Smooth muscle cell (in vitro differentiated cells): ENCODE measurements around the gene CCDC57. TPM values are rescaled to one million over a fixed set of nuclear protein-coding genes. Genes with fewer than 3 reads are reported as not detected.

Source experiments
- DNase-seq: peaks from one replicate; lab custom pipeline; 2025; ENCODE audit not compliant: unreplicated experiment; lab: John Stamatoyannopoulos, UW
- H2AFZ ChIP-seq: fragments of 200-600 bp; sonication (generic); 2 replicates; pipeline ENCODE4 v1.6.0; 2016; ENCODE audit warnings: antibody characterized with exemption, low read depth, mild to moderate bottlenecking
- H3F3A ChIP-seq: fragments of 200-600 bp; sonication (generic); 2 replicates; pipeline ENCODE4 v1.6.0; 2017; ENCODE audit warnings: antibody characterized with exemption, low read depth
- H3K27ac ChIP-seq: fragments of 200-600 bp; sonication (generic); 2 replicates; pipeline ENCODE4 v1.5.1; 2016; ENCODE audit warnings: low read depth, mild to moderate bottlenecking
- H3K27me3 ChIP-seq: fragments of 200-600 bp; sonication (generic); 2 replicates; pipeline ENCODE4 v1.6.1; 2016; ENCODE audit warnings: low read depth, mild to moderate bottlenecking
- H3K36me3 ChIP-seq: fragments of 200-600 bp; sonication (generic); 2 replicates; pipeline ENCODE4 v1.5.1; 2016; ENCODE audit warnings: low read depth
- H3K4me1 ChIP-seq: fragments of 200-600 bp; sonication (generic); 2 replicates; pipeline ENCODE4 v1.5.1; 2016; ENCODE audit warnings: low read depth
- H3K4me2 ChIP-seq: fragments of 200-600 bp; sonication (generic); 2 replicates; pipeline ENCODE4 v1.6.0; 2016; ENCODE audit warnings: mild to moderate bottlenecking
- H3K4me3 ChIP-seq: fragments of 200-600 bp; sonication (generic); 2 replicates; pipeline ENCODE4 v1.5.1; 2016; ENCODE audit warnings: mild to moderate bottlenecking
- H3K79me2 ChIP-seq: fragments of 200-600 bp; sonication (generic); 2 replicates; pipeline ENCODE4 v1.6.0; 2016; ENCODE audit warnings: low read depth, mild to moderate bottlenecking
- H3K9ac ChIP-seq: fragments of 200-600 bp; sonication (generic); 2 replicates; pipeline ENCODE4 v1.6.0; 2016; ENCODE audit warnings: low read depth
- H3K9me3 ChIP-seq: fragments of 200-600 bp; sonication (generic); replicated peaks from 2 replicates; pipeline ENCODE4 v1.5.1; 2016; ENCODE audit warnings: low read depth
- H4K20me1 ChIP-seq: fragments of 200-600 bp; sonication (generic); 2 replicates; pipeline ENCODE4 v1.6.0; 2016; ENCODE audit warnings: low read depth
- WGBS: methylation state at CpG from one replicate; pipeline ENCODE4 v1.1.7; 2016; ENCODE audit warnings: low lambda C conversion rate; 5-methylcytosine and 5-hydroxymethylcytosine counted together
- polyA plus RNA-seq: library from polyadenylated mRNA; unstranded; fragments of >200 nt; fragmentation: Nextera tagmentation; extraction: Ambion mirVana; gene quantifications from 2 replicates; pipeline ENCODE4 v1.2.1, GENCODE V29; 2016
- total RNA-seq: library from RNA; depleted of rRNA; stranded (reverse); fragments of >200 nt; gene quantifications from 2 replicates; pipeline ENCODE4 v1.2.3, GENCODE V29; 2014
- TF ChIP-seq, protein P1 (sequence below): fragments of 200-600 bp; sonication (generic); IDR thresholded peaks from 2 replicates; pipeline ENCODE4 v1.5.1; 2017; ENCODE audit warnings: borderline replicate concordance, mild to moderate bottlenecking, antibody characterized with exemption; ENCODE audit not compliant: insufficient read depth, poor library complexity, severe bottlenecking

The CCDC57 gene
- total and polyA plus RNA-seq, 2 experiments from 2014 or later = 18.3 to 23.1 TPM

DNA sequence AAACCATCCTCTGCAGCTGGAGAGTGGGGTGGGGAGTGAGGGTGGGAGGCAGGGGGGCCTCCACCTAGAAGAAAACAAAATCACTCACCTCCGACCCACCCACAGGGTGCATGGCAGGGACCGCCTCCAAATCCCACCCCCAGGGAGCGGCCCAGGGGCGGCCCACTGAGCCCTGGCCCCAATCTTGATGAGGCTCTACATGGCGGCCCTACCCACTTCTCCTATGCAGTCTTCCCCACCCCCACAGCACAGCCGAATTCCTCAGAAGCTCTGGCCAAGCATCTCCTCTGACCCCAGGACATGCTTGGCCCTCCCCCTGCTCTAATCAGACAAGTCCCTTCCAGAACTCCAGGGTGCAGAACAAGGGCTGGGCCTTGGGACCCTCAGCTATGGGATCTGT, 96.4 kb downstream of the CCDC57 start:
- H3K4me2 ChIP-seq = no peak overlapping the region
- TF ChIP-seq, protein P1, sequence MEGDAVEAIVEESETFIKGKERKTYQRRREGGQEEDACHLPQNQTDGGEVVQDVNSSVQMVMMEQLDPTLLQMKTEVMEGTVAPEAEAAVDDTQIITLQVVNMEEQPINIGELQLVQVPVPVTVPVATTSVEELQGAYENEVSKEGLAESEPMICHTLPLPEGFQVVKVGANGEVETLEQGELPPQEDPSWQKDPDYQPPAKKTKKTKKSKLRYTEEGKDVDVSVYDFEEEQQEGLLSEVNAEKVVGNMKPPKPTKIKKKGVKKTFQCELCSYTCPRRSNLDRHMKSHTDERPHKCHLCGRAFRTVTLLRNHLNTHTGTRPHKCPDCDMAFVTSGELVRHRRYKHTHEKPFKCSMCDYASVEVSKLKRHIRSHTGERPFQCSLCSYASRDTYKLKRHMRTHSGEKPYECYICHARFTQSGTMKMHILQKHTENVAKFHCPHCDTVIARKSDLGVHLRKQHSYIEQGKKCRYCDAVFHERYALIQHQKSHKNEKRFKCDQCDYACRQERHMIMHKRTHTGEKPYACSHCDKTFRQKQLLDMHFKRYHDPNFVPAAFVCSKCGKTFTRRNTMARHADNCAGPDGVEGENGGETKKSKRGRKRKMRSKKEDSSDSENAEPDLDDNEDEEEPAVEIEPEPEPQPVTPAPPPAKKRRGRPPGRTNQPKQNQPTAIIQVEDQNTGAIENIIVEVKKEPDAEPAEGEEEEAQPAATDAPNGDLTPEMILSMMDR = no peak
- H3K27me3 ChIP-seq = no peaks in the 10 kb centered on the region
- H3K36me3 ChIP-seq = no peaks in the 10 kb centered on the region
- WGBS = 84% methylated on average over 6 of the region's 6 CpGs
- H3K79me2 ChIP-seq = no peaks in the 10 kb centered on the region
- peaks cover 4% of the 10 kb centered on the region for H3F3A ChIP-seq
- no peaks in the 10 kb centered on the region for H3K9me3 ChIP-seq
- H3K4me3 ChIP-seq = no peak overlapping the region
- no peak for DNase-seq
- H3K9ac ChIP-seq = no peak overlapping the region
- no peak overlapping the region for H3K27ac ChIP-seq
- peaks cover 18% of the 10 kb centered on the region for H4K20me1 ChIP-seq
- no peak overlapping the region for H2AFZ ChIP-seq
- H3K4me1 ChIP-seq = peaks cover 15% of the 10 kb centered on the region

DNA sequence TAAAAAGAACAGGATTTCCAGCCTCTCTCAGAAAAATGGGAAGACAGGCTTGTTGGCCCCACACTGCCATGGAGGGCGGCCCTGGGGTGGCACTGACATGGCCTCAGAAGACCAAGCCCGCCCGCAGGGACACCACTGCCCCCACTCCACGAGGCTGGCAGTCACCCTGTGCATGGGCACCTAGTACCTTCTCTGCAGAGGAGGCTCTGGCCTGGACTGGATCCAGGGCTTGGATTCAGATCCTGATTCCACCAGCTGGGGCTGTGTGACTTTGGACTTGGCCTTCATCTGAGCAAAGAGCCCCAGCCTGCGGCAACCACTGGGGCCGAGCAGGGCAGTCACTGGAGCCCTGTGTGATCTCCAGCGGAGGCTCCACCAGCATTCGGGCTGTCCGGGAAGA, 97.8 kb downstream of the CCDC57 start:
- no peak overlapping the region for H3K27ac ChIP-seq
- H3K9me3 ChIP-seq = no peaks in the 10 kb centered on the region
- no peak overlapping the region for H3K9ac ChIP-seq
- TF ChIP-seq, protein P1 = no peak
- H4K20me1 ChIP-seq = peaks cover 18% of the 10 kb centered on the region
- 93% methylated on average over 9 of the region's 9 CpGs for WGBS
- H3K27me3 ChIP-seq = no peaks in the 10 kb centered on the region
- no peak overlapping the region for H3K4me3 ChIP-seq
- H3F3A ChIP-seq = no peaks in the 10 kb centered on the region
- H2AFZ ChIP-seq = no peak overlapping the region
- no peak for DNase-seq
- H3K4me1 ChIP-seq = peaks cover 15% of the 10 kb centered on the region
- no peaks in the 10 kb centered on the region for H3K79me2 ChIP-seq
- H3K36me3 ChIP-seq = no peaks in the 10 kb centered on the region
- no peak overlapping the region for H3K4me2 ChIP-seq

DNA sequence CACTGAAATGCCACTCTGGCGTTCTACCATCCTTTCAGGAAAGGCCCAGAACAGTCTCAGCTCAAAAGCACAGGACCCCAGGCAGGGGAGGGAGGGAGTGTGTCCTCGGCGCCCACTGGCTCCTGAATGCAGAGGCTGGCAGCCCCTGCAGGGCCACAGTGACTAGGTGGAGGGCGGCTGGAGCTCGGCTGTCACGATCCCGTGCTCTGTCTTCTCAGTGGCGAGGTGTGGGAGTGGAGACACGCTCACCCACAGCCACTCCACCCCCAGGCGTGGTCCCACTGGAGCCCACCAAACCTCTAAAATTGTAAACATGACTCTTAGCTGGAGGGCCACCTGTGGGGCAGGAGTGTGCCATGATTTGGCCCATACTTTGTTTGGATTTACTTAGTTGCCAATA, 98.2 kb downstream of the CCDC57 start:
- Histone ChIP-seq H3K4me3 (no peak overlapping the region), H3K27me3 (no peaks in the 10 kb centered on the region), H3K9ac (no peak overlapping the region), H3K27ac (no peak overlapping the region), H3K79me2 (no peaks in the 10 kb centered on the region), H3K9me3 (no peaks in the 10 kb centered on the region), H3K4me1 (peaks cover 14% of the 10 kb centered on the region), H3K4me2 (no peak overlapping the region), H4K20me1 (peaks cover 14% of the 10 kb centered on the region), H2AFZ (no peak overlapping the region), H3K36me3 (no peaks in the 10 kb centered on the region), H3F3A (no peaks in the 10 kb centered on the region)
- TF ChIP-seq, protein P1 = no peak
- WGBS = 98% methylated on average over 9 of the region's 10 CpGs
- no peak for DNase-seq

DNA sequence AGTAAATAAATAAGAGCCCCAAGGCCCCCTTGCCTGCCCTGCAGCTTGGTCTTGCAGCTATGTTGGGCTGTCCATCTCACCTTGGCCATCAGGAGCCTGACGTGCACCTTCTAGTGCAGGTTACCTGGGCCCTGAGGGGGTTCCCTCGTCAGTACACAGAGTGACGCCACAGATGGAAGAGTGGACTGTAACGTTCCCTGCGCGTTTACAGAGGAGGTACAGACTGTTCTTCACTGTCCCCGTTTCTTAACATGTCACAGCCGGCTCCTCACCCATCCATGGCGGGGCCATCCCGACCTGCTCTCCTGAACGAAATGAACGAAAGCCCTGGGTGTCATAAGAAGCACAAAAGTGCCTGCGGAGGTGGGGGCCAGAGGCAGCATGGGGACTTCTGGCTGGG, 98.7 kb downstream of the CCDC57 start:
- peaks cover 10% of the 10 kb centered on the region for H3K4me1 ChIP-seq
- no peaks in the 10 kb centered on the region for H3K36me3 ChIP-seq
- no peak overlapping the region for H3K4me3 ChIP-seq
- H3K79me2 ChIP-seq = no peaks in the 10 kb centered on the region
- no peaks in the 10 kb centered on the region for H3K27me3 ChIP-seq
- H4K20me1 ChIP-seq = peaks cover 11% of the 10 kb centered on the region
- no peaks in the 10 kb centered on the region for H3F3A ChIP-seq
- no peak overlapping the region for H2AFZ ChIP-seq
- no peak overlapping the region for H3K27ac ChIP-seq
- DNase-seq = no peak
- no peak overlapping the region for H3K9ac ChIP-seq
- H3K9me3 ChIP-seq = no peaks in the 10 kb centered on the region
- TF ChIP-seq, protein P1 = no peak
- no peak overlapping the region for H3K4me2 ChIP-seq
- 94% methylated on average over 13 of the region's 13 CpGs for WGBS
